OCI-LY7 (cell line): ENCODE results near the gene LRRC42. TPM values are rescaled to one million over a fixed set of nuclear protein-coding genes. Genes with fewer than 3 reads are reported as not detected.

Experiments used
- BruUV-seq: library from RNA; stranded (reverse); fragments of 400-500 nt; replicated peaks from 2 replicates; lab custom pipeline; 2021; lab: Mats Ljungman, UMichigan
- CTCF ChIA-PET: fragments of 300-600 bp; sonication (Branson Sonifier 250); formaldehyde crosslinking; loops from one replicate; lab custom pipeline; 2022; ENCODE audit warnings: antibody characterized with exemption; ENCODE audit not compliant: unreplicated experiment; lab: Charles Lee
- POLR2A ChIA-PET: fragments of 300-600 bp; sonication (Branson Sonifier 250); formaldehyde crosslinking; loops from one replicate; lab custom pipeline; 2022; ENCODE audit warnings: antibody characterized with exemption; lab: Charles Lee
- DNase-seq: peaks from one replicate; pipeline ENCODE4 v3.0.0-alpha.2; 2015; ENCODE audit warnings: low spot score
- H2AFZ ChIP-seq: fragments of 200-600 bp; sonication (generic), shearing (Covaris generic); 2 replicates; pipeline ENCODE4 v1.6.1; 2014; ENCODE audit warnings: mild to moderate bottlenecking, antibody characterized with exemption, low read length, moderate library complexity
- H3K27ac ChIP-seq: fragments of 200-600 bp; sonication (generic); 2 replicates; pipeline ENCODE4 v1.5.1; 2014; ENCODE audit warnings: mixed run types, low read depth, mild to moderate bottlenecking, moderate library complexity, low read length, inconsistent platforms; ENCODE audit not compliant: poor library complexity, severe bottlenecking
- H3K36me3 ChIP-seq: fragments of 200-600 bp; sonication (generic); 2 replicates; pipeline ENCODE4 v1.6.1; 2014; ENCODE audit warnings: mild to moderate bottlenecking, antibody characterized with exemption, low read length, moderate library complexity, mixed read lengths; ENCODE audit not compliant: insufficient read depth
- H3K4me1 ChIP-seq: fragments of 200-600 bp; sonication (generic); 2 replicates; pipeline ENCODE4 v1.5.1; 2014; ENCODE audit warnings: mild to moderate bottlenecking, low read length; ENCODE audit not compliant: insufficient read depth, poor library complexity, severe bottlenecking
- H3K4me2 ChIP-seq: fragments of 200-600 bp; sonication (generic); 2 replicates; pipeline ENCODE4 v1.6.1; 2014; ENCODE audit warnings: mild to moderate bottlenecking, low read length
- H3K4me3 ChIP-seq: fragments of 200-600 bp; sonication (generic); 2 replicates; pipeline ENCODE4 v1.5.1; 2014; ENCODE audit warnings: mild to moderate bottlenecking, low read depth, low read length; ENCODE audit not compliant: poor library complexity, severe bottlenecking
- H3K79me2 ChIP-seq: fragments of 200-600 bp; sonication (generic); 2 replicates; pipeline ENCODE4 v1.6.1; 2016; ENCODE audit warnings: low read depth, mild to moderate bottlenecking, low read length, moderate library complexity, mixed read lengths; ENCODE audit not compliant: insufficient read depth
- H3K9me2 ChIP-seq: fragments of 200-600 bp; sonication (generic); 2 replicates; pipeline ENCODE4 v1.6.1; 2016; ENCODE audit warnings: mild to moderate bottlenecking, low read length, mixed read lengths; ENCODE audit not compliant: insufficient read depth
- H3K9me3 ChIP-seq: fragments of 200-600 bp; sonication (generic); 2 replicates; pipeline ENCODE4 v1.6.1; 2014; ENCODE audit warnings: mild to moderate bottlenecking, mixed run types, low read length, mixed read lengths
- H4K20me1 ChIP-seq: fragments of 200-600 bp; sonication (generic); 2 replicates; pipeline ENCODE4 v1.6.1; 2014; ENCODE audit warnings: mild to moderate bottlenecking, antibody characterized with exemption, low read length, moderate library complexity, mixed read lengths; ENCODE audit not compliant: insufficient read depth
- EZH2phosphoT487 ChIP-seq: fragments of 200-600 bp; sonication (generic); IDR thresholded peaks from 2 replicates; pipeline ENCODE4 v1.6.1; 2018; ENCODE audit warnings: low read depth, borderline replicate concordance, mild to moderate bottlenecking, mixed run types, antibody characterized with exemption, low read length, moderate library complexity, mixed read lengths
- intact Hi-C: fragments of 100-400 bp; cut with micrococcal nuclease; formaldehyde crosslinking; loops from one replicate; pipeline ENCODE4 v1.10.0; 2022; ENCODE audit not compliant: unreplicated experiment
- total RNA-seq, 2 experiments: library from RNA; depleted of rRNA in 1 of 2; stranded (reverse); fragments of >200 nt in 1 of 2; shearing (Covaris generic) in 1 of 2; gene quantifications; 2 replicates each; pipeline ENCODE4 v1.2.3, GENCODE V29; 2014 to 2022
- TF ChIP-seq, protein P1 (sequence below): fragments of 200-600 bp; sonication (generic); conservative IDR thresholded peaks from 2 replicates; pipeline ENCODE4 v1.5.1; 2014; ENCODE audit warnings: mild to moderate bottlenecking, antibody characterized with exemption, low read length, moderate library complexity, mixed read lengths

LRRC42 gene
- total RNA-seq, 2 experiments from 2014 or later = 17.5 to 18.5 TPM

GRCh38 chr1:54008876-54009275, 62.7 kb downstream of the LRRC42 start:
- ChIA-PET POLR2A (no interaction called here), CTCF (no interaction called here)
- Histone ChIP-seq H3K4me2 (no peak overlapping the region), H4K20me1 (no peaks in the 10 kb centered on the region), H3K36me3 (no peaks in the 10 kb centered on the region), H3K9me2 (no peaks in the 10 kb centered on the region), H3K27ac (no peak overlapping the region), H3K79me2 (no peaks in the 10 kb centered on the region), H3K4me3 (no peak overlapping the region), H2AFZ (no peak overlapping the region), H3K9me3 (no peaks in the 10 kb centered on the region), H3K4me1 (no peaks in the 10 kb centered on the region)
- no peak for DNase-seq
- no TSS peak for BruUV-seq
- no peak for TF ChIP-seq EZH2phosphoT487
- TF ChIP-seq, protein P1, sequence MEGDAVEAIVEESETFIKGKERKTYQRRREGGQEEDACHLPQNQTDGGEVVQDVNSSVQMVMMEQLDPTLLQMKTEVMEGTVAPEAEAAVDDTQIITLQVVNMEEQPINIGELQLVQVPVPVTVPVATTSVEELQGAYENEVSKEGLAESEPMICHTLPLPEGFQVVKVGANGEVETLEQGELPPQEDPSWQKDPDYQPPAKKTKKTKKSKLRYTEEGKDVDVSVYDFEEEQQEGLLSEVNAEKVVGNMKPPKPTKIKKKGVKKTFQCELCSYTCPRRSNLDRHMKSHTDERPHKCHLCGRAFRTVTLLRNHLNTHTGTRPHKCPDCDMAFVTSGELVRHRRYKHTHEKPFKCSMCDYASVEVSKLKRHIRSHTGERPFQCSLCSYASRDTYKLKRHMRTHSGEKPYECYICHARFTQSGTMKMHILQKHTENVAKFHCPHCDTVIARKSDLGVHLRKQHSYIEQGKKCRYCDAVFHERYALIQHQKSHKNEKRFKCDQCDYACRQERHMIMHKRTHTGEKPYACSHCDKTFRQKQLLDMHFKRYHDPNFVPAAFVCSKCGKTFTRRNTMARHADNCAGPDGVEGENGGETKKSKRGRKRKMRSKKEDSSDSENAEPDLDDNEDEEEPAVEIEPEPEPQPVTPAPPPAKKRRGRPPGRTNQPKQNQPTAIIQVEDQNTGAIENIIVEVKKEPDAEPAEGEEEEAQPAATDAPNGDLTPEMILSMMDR = no peak
- intact Hi-C loops = no loop called here

GRCh38 chr1:54009406-54009805, 63.3 kb downstream of the LRRC42 start:
- no peak overlapping the region for H3K4me3 ChIP-seq
- H2AFZ ChIP-seq = no peak overlapping the region
- intact Hi-C loops = no loop called here
- no peaks in the 10 kb centered on the region for H3K36me3 ChIP-seq
- H4K20me1 ChIP-seq = no peaks in the 10 kb centered on the region
- DNase-seq = no peak
- H3K9me2 ChIP-seq = no peaks in the 10 kb centered on the region
- no peaks in the 10 kb centered on the region for H3K9me3 ChIP-seq
- no peak overlapping the region for H3K4me2 ChIP-seq
- BruUV-seq = no TSS peak
- H3K79me2 ChIP-seq = no peaks in the 10 kb centered on the region
- TF ChIP-seq, protein P1 = no peak
- no peak for TF ChIP-seq EZH2phosphoT487
- H3K27ac ChIP-seq = no peak overlapping the region
- POLR2A ChIA-PET = no interaction called here
- CTCF ChIA-PET = no interaction called here
- H3K4me1 ChIP-seq = no peaks in the 10 kb centered on the region

GRCh38 chr1:54010415-54011117, 64.4 kb downstream of the LRRC42 start:
- CTCF ChIA-PET = no interaction called here
- Histone ChIP-seq H4K20me1 (no peaks in the 10 kb centered on the region), H3K79me2 (no peaks in the 10 kb centered on the region), H3K36me3 (no peaks in the 10 kb centered on the region), H3K4me1 (no peaks in the 10 kb centered on the region), H2AFZ (no peak overlapping the region), H3K9me3 (no peaks in the 10 kb centered on the region), H3K27ac (no peak overlapping the region), H3K4me2 (no peak overlapping the region), H3K4me3 (no peak overlapping the region), H3K9me2 (no peaks in the 10 kb centered on the region)
- DNase-seq = no peak
- no TSS peak for BruUV-seq
- POLR2A ChIA-PET = no interaction called here
- TF ChIP-seq EZH2phosphoT487 = no peak
- TF ChIP-seq, protein P1 = no peak
- intact Hi-C loops = no loop called here
